Osteoblast (primary cell): ENCODE data around the gene ELL2. TPM values are rescaled to one million over a fixed set of nuclear protein-coding genes. Genes with fewer than 3 reads are reported as not detected.

Experiments used
- DNase-seq: peaks from one replicate; pipeline ENCODE4 v3.0.0; 2011; ENCODE audit warnings: low spot score, mixed read lengths; ENCODE audit not compliant: insufficient read length; ENCODE audit errors: missing footprints
- H2AFZ ChIP-seq: 2 replicates; pipeline ENCODE4 v1.6.0; 2011; ENCODE audit warnings: mild to moderate bottlenecking, low read length
- H3K27ac ChIP-seq: 2 replicates; pipeline ENCODE4 v1.5.1; 2011; ENCODE audit warnings: mild to moderate bottlenecking, low read depth, low read length, moderate library complexity
- H3K27me3 ChIP-seq: 2 replicates; pipeline ENCODE4 v1.6.0; 2012; ENCODE audit warnings: mild to moderate bottlenecking, control low read depth, inconsistent platforms, low read length, moderate library complexity; ENCODE audit not compliant: insufficient read depth
- H3K36me3 ChIP-seq: 2 replicates; pipeline ENCODE4 v1.5.1; 2011; ENCODE audit warnings: mild to moderate bottlenecking, low read length, control low read depth, moderate library complexity; ENCODE audit not compliant: insufficient read depth
- H3K4me1 ChIP-seq: 2 replicates; pipeline ENCODE4 v1.5.1; 2011; ENCODE audit warnings: mild to moderate bottlenecking, low read length, control low read depth, moderate library complexity; ENCODE audit not compliant: insufficient read depth
- H3K4me2 ChIP-seq: 2 replicates; pipeline ENCODE4 v1.6.0; 2011; ENCODE audit warnings: mild to moderate bottlenecking, low read length; ENCODE audit not compliant: insufficient read depth
- H3K4me3 ChIP-seq: fragments of 200-600 bp; sonication (generic); 3 replicates; pipeline ENCODE4 v1.5.1; 2012; ENCODE audit warnings: mild to moderate bottlenecking, low read length, inconsistent platforms; ENCODE audit not compliant: insufficient read depth
- H3K79me2 ChIP-seq: 2 replicates; pipeline ENCODE4 v1.6.0; 2012; ENCODE audit warnings: mild to moderate bottlenecking, low read length, control low read depth, inconsistent platforms; ENCODE audit not compliant: insufficient read depth
- H3K9me3 ChIP-seq: 2 replicates; pipeline ENCODE4 v1.5.1; 2011; ENCODE audit warnings: low read depth, low read length, control low read depth
- H4K20me1 ChIP-seq: 2 replicates; pipeline ENCODE4 v1.6.0; 2012; ENCODE audit warnings: mild to moderate bottlenecking, low read length, control low read depth; ENCODE audit not compliant: insufficient read depth
- CTCF ChIP-seq: IDR thresholded peaks from 2 replicates; pipeline ENCODE4 v1.5.1; 2011; ENCODE audit warnings: mild to moderate bottlenecking, low read depth, low read length, moderate library complexity; ENCODE audit errors: extremely low read depth
- total RNA-seq: library from RNA; depleted of rRNA; stranded (reverse); fragments of >200 nt; gene quantifications from 2 replicates; pipeline ENCODE4 v1.2.3, GENCODE V29; 2012

The ELL2 gene
- total RNA-seq, 1 donor, result 123 TPM

DNA sequence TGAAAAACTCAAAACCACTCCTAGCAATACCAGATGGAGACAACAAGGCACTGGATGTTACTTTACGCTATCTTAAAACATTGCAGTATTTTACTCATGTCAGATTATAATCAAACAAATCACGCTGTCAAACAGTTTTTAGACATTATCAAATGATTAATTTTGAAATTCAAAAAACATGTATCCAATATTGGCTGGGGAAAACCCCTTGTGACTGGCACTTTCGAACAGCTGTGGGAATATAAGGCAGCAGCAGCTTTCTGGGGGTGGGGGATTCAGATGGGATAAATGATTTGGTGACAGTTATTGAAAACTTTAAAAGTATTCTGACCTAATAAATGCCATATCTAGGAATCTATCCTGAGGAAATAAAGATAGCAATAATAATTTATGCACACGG, 28.7 kb downstream of the ELL2 start:
- Histone ChIP-seq H2AFZ (no peak overlapping the region), H4K20me1 (peaks cover 26% of the 10 kb centered on the region), H3K27me3 (no peaks in the 10 kb centered on the region), H3K4me1 (peaks cover 33% of the 10 kb centered on the region), H3K36me3 (peaks cover 10% of the 10 kb centered on the region), H3K9me3 (no peaks in the 10 kb centered on the region), H3K4me2 (no peak overlapping the region), H3K4me3 (no peak overlapping the region), H3K79me2 (peaks cover 95% of the 10 kb centered on the region), H3K27ac (no peak overlapping the region)
- TF ChIP-seq CTCF, result no peak
- no peak for DNase-seq

GRCh38 chr5:95931079-95931833, 30.4 kb downstream of the ELL2 start:
- Histone ChIP-seq H3K36me3 (peaks cover 10% of the 10 kb centered on the region), H3K4me3 (no peak overlapping the region), H3K4me1 (peaks cover 22% of the 10 kb centered on the region), H3K27ac (peak overlapping the region; percentile 4), H4K20me1 (peaks cover 21% of the 10 kb centered on the region), H2AFZ (no peak overlapping the region), H3K4me2 (no peak overlapping the region), H3K9me3 (no peaks in the 10 kb centered on the region), H3K79me2 (peaks cover 93% of the 10 kb centered on the region), H3K27me3 (no peaks in the 10 kb centered on the region)
- no peak for DNase-seq
- TF ChIP-seq CTCF, result no peak

DNA sequence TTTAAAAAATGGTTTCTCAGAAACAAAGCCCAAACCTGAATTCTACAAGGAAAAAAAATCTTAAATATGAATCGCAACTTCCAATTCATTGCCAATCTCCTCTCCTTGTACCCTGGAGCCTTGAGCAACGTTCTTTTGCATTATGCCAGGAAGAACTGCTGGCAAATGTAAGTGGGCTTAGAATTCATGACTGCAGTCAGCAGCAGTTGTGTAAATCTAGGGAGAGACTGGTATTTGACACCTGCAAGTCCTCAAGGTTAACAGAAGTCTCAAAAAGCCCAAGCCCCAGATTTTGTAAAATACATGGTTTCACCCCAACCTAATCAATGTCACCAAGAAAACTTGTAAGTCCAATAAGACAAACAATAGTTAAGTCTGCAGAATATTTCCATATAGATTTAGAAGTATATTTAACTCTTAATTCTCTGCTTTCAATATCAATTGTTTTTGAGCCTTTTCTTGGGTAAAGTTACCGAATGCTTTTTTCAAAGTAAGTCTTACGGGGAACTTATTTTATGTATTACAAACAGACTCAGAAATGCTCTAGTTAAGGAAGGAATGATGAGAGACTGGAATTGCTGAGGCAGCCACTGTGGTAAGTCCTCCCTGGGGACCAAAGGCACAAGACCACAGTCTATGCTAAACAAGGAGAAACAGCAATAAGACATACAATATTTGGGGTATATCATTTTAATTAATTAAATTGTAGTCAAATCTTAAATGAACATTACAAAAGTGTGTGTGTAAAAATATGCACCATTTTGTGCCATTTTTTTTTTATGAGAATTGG, 31.3 kb downstream of the ELL2 start:
- H3K36me3 ChIP-seq, result peaks cover 6% of the 10 kb centered on the region
- H3K4me1 ChIP-seq, result peaks cover 21% of the 10 kb centered on the region
- H2AFZ ChIP-seq, result no peak overlapping the region
- peak; percentile 66 for DNase-seq
- H3K4me2 ChIP-seq, result no peak overlapping the region
- H3K9me3 ChIP-seq, result no peaks in the 10 kb centered on the region
- H3K4me3 ChIP-seq, result no peak overlapping the region
- peaks cover 93% of the 10 kb centered on the region for H3K79me2 ChIP-seq
- no peak for TF ChIP-seq CTCF
- H4K20me1 ChIP-seq, result peaks cover 24% of the 10 kb centered on the region
- peak overlapping the region; percentile 12 for H3K27ac ChIP-seq
- no peaks in the 10 kb centered on the region for H3K27me3 ChIP-seq

GRCh38 chr5:95928724-95929253, 32.9 kb downstream of the ELL2 start:
- Histone ChIP-seq H3K27me3 (no peaks in the 10 kb centered on the region), H3K79me2 (peaks cover 93% of the 10 kb centered on the region)

More at GRCh38 chr5:95928724-95929253, 32.9 kb downstream of the ELL2 start:
- Histone ChIP-seq H3K36me3 (peaks cover 6% of the 10 kb centered on the region), H3K27ac (no peak overlapping the region), H3K4me1 (peaks cover 27% of the 10 kb centered on the region), H3K4me2 (no peak overlapping the region), H2AFZ (no peak overlapping the region), H4K20me1 (peaks cover 33% of the 10 kb centered on the region), H3K9me3 (no peaks in the 10 kb centered on the region), H3K4me3 (no peak overlapping the region)
- no peak for DNase-seq
- no peak for TF ChIP-seq CTCF
